Calu3 (cell line): ENCODE measurements around the gene GSK3B. TPM values are rescaled to one million over a fixed set of nuclear protein-coding genes. Genes with fewer than 3 reads are reported as not detected.

Experiments used
- BruUV-seq: library from RNA; stranded (reverse); fragments of 400-500 nt; replicated peaks from 2 replicates; lab custom pipeline; 2021; lab: Mats Ljungman, UMichigan
- CTCF ChIA-PET: fragments of 300-600 bp; sonication (Branson Sonifier 250); formaldehyde crosslinking; loops from one replicate; lab custom pipeline; 2022; ENCODE audit warnings: antibody characterized with exemption; lab: Charles Lee
- DNase-seq: peaks from one replicate; pipeline ENCODE4 v3.0.0; 2022
- H3K27ac Mint-ChIP-seq: one replicate; pipeline ENCODE4 v1.8.0; 2022; ENCODE audit warnings: mixed read lengths; ENCODE audit not compliant: unreplicated experiment
- H3K27me3 Mint-ChIP-seq: one replicate; pipeline ENCODE4 v1.8.0; 2022; ENCODE audit warnings: mixed read lengths; ENCODE audit not compliant: unreplicated experiment
- H3K36me3 Mint-ChIP-seq: one replicate; pipeline ENCODE4 v1.8.0; 2022; ENCODE audit warnings: mild to moderate bottlenecking, moderate library complexity, mixed read lengths; ENCODE audit not compliant: insufficient read depth, unreplicated experiment
- H3K4me1 Mint-ChIP-seq: one replicate; pipeline ENCODE4 v1.8.0; 2022; ENCODE audit warnings: mild to moderate bottlenecking, low read depth, mixed read lengths; ENCODE audit not compliant: unreplicated experiment
- H3K4me3 Mint-ChIP-seq: one replicate; pipeline ENCODE4 v1.8.0; 2022; ENCODE audit warnings: mild to moderate bottlenecking, low read depth, moderate library complexity, mixed read lengths; ENCODE audit not compliant: unreplicated experiment
- H3K9me3 Mint-ChIP-seq: one replicate; pipeline ENCODE4 v1.8.0; 2022; ENCODE audit warnings: low read depth, mixed read lengths; ENCODE audit not compliant: unreplicated experiment
- intact Hi-C: fragments of 100-400 bp; cut with micrococcal nuclease; formaldehyde crosslinking; loops from one replicate; pipeline ENCODE4 v1.10.0; 2022; ENCODE audit not compliant: unreplicated experiment
- total RNA-seq: library from RNA; stranded (reverse); gene quantifications from 2 replicates; pipeline ENCODE4 v1.2.3, GENCODE V29; 2022
- TF ChIP-seq, protein P1 (sequence below): fragments of 200-600 bp; IDR thresholded peaks from one replicate; pipeline ENCODE4 v1.8.0; 2022; ENCODE audit warnings: antibody characterized with exemption; ENCODE audit not compliant: unreplicated experiment

GSK3B gene
- total RNA-seq, 1 experiment from 2014 or later, result 48.6 TPM

DNA sequence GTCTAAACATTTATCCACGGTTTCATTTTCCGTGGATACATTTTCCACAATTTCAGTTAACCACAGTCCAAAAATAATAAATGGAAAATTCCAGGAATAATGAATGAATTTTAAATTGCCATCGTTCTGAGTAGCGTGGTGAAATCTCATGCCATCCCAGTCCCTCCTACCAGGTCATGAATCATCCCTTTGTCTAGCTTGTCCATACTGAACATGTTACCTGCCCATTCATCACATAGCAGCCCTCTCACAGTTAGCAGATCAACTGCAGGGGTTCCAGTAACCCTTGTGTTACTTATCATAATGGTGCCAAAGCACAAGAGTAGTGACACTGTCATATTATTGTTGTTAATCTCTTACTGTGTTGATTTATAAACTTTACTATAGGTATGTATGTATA is 124.5 kb downstream of the GSK3B start:
- Mint-ChIP-seq H3K4me3 (no peak overlapping the region), H3K27me3 (no peaks in the 10 kb centered on the region), H3K27ac (no peak overlapping the region), H3K4me1 (no peaks in the 10 kb centered on the region), H3K9me3 (no peaks in the 10 kb centered on the region), H3K36me3 (no peaks in the 10 kb centered on the region)
- no peak for DNase-seq
- intact Hi-C loops, result no loop called here
- TF ChIP-seq, protein P1, sequence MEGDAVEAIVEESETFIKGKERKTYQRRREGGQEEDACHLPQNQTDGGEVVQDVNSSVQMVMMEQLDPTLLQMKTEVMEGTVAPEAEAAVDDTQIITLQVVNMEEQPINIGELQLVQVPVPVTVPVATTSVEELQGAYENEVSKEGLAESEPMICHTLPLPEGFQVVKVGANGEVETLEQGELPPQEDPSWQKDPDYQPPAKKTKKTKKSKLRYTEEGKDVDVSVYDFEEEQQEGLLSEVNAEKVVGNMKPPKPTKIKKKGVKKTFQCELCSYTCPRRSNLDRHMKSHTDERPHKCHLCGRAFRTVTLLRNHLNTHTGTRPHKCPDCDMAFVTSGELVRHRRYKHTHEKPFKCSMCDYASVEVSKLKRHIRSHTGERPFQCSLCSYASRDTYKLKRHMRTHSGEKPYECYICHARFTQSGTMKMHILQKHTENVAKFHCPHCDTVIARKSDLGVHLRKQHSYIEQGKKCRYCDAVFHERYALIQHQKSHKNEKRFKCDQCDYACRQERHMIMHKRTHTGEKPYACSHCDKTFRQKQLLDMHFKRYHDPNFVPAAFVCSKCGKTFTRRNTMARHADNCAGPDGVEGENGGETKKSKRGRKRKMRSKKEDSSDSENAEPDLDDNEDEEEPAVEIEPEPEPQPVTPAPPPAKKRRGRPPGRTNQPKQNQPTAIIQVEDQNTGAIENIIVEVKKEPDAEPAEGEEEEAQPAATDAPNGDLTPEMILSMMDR, result no peak
- no TSS peak for BruUV-seq
- CTCF ChIA-PET, result interaction anchor here (0.7 kb wide), 1 partner anchor 149 kb away, joined by 3 read pairs; no protein-coding TSS in a partner anchor

DNA sequence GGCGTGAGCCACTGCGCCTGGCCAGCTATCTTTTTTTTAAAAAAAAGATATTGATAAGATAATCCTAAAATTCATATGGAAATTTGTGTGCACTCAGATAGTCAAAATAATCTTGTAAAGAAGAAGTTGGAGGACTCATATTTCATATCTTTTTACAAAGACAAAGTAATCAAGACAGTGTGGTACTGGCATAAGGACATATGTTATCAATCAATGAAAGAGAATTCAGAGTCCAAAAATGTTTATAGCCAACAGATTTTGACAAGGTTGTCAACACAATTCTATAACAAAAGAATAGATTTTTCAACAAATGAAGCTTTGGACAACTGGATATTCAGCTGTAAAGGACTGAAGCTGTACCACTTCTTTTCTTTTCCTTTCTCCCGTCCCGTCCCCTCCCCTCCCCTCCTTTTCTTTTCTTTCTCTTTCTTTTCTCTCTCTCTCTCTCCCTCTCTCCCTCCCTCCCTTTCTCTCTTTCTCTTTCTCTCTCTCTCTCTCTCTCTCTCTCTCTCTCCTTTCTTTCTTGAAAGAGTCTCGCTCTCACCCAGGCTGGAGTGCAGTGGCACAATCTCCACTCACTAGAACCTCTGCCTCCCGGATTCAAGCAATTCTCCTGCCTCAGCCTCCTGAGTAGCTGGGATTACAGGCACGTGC is 126.8 kb downstream of the GSK3B start:
- TF ChIP-seq, protein P1, result no peak
- H3K27me3 Mint-ChIP-seq, result no peaks in the 10 kb centered on the region
- no peaks in the 10 kb centered on the region for H3K4me1 Mint-ChIP-seq
- no TSS peak for BruUV-seq
- H3K36me3 Mint-ChIP-seq, result no peaks in the 10 kb centered on the region
- H3K9me3 Mint-ChIP-seq, result peaks cover 2% of the 10 kb centered on the region
- intact Hi-C loops, result no loop called here
- CTCF ChIA-PET, result interaction anchor here (0.6 kb wide), 1 partner anchor 10 kb away, joined by 3 read pairs; no protein-coding TSS in a partner anchor
- H3K27ac Mint-ChIP-seq, result no peak overlapping the region
- no peak for DNase-seq
- no peak overlapping the region for H3K4me3 Mint-ChIP-seq

DNA sequence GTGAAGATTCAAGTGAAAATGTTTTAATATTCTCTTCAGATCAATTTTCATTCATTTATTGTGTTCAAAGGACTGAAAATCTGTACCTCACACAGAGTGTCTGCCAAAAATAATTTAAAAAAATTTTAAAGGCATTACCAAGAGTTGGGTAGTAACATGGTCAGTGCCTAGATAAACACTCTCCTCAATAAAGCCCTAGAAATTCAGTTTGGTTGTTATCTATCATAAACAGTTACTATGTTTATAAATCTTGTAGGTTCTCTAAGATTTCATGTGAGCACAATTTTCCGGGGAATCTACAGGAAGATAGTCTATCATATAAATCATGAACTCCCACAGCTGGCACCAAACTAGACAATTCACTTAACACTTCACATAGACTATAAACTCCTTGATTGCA is 128.6 kb downstream of the GSK3B start:
- intact Hi-C loops, result no loop called here
- Mint-ChIP-seq H3K4me1 (no peaks in the 10 kb centered on the region), H3K4me3 (no peak overlapping the region), H3K9me3 (peaks cover 2% of the 10 kb centered on the region), H3K36me3 (peaks cover 9% of the 10 kb centered on the region), H3K27ac (no peak overlapping the region), H3K27me3 (no peaks in the 10 kb centered on the region)
- CTCF ChIA-PET, result no interaction called here
- no peak for DNase-seq
- TF ChIP-seq, protein P1, result no peak
- BruUV-seq, result no TSS peak

DNA sequence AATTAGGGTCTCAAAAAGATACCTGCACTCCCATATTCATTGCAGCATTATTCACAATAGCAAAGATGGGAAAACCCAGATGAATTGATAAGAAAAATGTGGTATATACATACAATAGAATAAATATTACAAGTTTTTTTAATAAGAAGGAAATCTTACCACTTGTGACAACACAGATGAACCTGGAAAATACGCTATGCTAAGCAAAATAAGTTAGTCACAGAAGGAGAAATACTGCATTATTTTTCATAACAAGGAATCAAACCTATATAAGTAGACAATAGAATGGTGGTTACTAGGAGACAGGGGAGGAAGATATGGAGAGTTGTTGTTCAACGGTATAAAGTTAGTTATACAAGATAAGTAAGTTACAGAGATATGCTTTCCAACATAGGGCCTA is 130.0 kb downstream of the GSK3B start:
- Mint-ChIP-seq H3K36me3 (peaks cover 9% of the 10 kb centered on the region), H3K4me3 (no peak overlapping the region), H3K9me3 (peaks cover 2% of the 10 kb centered on the region), H3K27me3 (no peaks in the 10 kb centered on the region), H3K27ac (no peak overlapping the region), H3K4me1 (no peaks in the 10 kb centered on the region)
- intact Hi-C loops, result no loop called here
- no peak for DNase-seq
- CTCF ChIA-PET, result no interaction called here
- BruUV-seq, result no TSS peak
- TF ChIP-seq, protein P1, result no peak
